BJ (cell line): Measurements from ENCODE around the gene HMCN2. TPM values are rescaled to one million over a fixed set of nuclear protein-coding genes. Genes with fewer than 3 reads are reported as not detected.

Experiments
- CTCF ChIA-PET: fragments of 350-600 bp; formaldehyde crosslinking; extraction: SDS; loops from one replicate; lab custom pipeline; 2021; ENCODE audit warnings: antibody characterized with exemption, inconsistent platforms; lab: Yijun Ruan, JAX
- POLR2A ChIA-PET: fragments of 300-600 bp; sonication (Branson Sonifier 250); formaldehyde crosslinking; extraction: SDS; loops from one replicate; lab custom pipeline; 2021; ENCODE audit warnings: antibody characterized with exemption; lab: Charles Lee
- DNase-seq: peaks from one replicate; pipeline ENCODE4 v3.0.0-alpha.2; 2011; ENCODE audit warnings: low read depth
- H3K27me3 ChIP-seq: 2 replicates; pipeline ENCODE4 v1.6.0; 2011; ENCODE audit warnings: low read length; ENCODE audit not compliant: control insufficient read depth, insufficient read depth
- H3K36me3 ChIP-seq: 2 replicates; pipeline ENCODE4 v1.5.1; 2011; ENCODE audit warnings: low read length; ENCODE audit not compliant: control insufficient read depth, insufficient read depth
- H3K4me3 ChIP-seq: 2 replicates; pipeline ENCODE4 v1.5.1; 2011; ENCODE audit warnings: low read depth, mild to moderate bottlenecking, control low read depth, low read length
- polyA plus RNA-seq: library from polyadenylated mRNA; depleted of rRNA; stranded (reverse); fragments of >200 nt; gene quantifications from 2 replicates; pipeline ENCODE4 v1.2.3, GENCODE V29; 2011
- TF ChIP-seq, protein P1 (sequence below): IDR thresholded peaks from 2 replicates; pipeline ENCODE4 v1.5.1; 2011; ENCODE audit warnings: low read depth, mild to moderate bottlenecking, control low read depth, inconsistent platforms, low read length, moderate library complexity; ENCODE audit not compliant: insufficient read depth

Gene HMCN2
- polyA plus RNA-seq, 1 experiment = not detected

DNA sequence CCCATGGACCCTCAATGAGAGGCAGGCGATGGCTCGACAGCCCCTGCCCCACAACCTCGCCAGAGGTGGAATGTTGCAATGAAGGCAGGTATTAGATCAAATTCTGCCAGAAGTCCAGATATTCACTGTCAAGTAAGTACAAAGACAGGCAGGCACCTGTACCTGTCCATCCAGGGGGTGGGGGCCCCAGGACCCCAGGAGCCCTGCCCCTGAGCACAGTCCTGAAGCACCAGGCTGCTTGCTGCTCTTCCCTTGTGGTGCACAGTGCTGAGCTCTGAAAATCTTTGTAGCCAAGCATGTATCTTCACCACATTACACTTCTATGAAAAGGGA is 26.2 kb upstream of the HMCN2 start:
- DNase-seq = no peak
- POLR2A ChIA-PET = no interaction called here
- H3K27me3 ChIP-seq = no peaks in the 10 kb centered on the region
- TF ChIP-seq, protein P1, sequence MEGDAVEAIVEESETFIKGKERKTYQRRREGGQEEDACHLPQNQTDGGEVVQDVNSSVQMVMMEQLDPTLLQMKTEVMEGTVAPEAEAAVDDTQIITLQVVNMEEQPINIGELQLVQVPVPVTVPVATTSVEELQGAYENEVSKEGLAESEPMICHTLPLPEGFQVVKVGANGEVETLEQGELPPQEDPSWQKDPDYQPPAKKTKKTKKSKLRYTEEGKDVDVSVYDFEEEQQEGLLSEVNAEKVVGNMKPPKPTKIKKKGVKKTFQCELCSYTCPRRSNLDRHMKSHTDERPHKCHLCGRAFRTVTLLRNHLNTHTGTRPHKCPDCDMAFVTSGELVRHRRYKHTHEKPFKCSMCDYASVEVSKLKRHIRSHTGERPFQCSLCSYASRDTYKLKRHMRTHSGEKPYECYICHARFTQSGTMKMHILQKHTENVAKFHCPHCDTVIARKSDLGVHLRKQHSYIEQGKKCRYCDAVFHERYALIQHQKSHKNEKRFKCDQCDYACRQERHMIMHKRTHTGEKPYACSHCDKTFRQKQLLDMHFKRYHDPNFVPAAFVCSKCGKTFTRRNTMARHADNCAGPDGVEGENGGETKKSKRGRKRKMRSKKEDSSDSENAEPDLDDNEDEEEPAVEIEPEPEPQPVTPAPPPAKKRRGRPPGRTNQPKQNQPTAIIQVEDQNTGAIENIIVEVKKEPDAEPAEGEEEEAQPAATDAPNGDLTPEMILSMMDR = no peak
- peaks cover 7% of the 10 kb centered on the region for H3K36me3 ChIP-seq
- H3K4me3 ChIP-seq = no peak overlapping the region
- CTCF ChIA-PET = interaction anchor here (0.5 to 4.7 kb wide), 4 partner anchors 9 to 132 kb away, joined by 3 to 51 read pairs (median 12); no protein-coding TSS in a partner anchor

DNA sequence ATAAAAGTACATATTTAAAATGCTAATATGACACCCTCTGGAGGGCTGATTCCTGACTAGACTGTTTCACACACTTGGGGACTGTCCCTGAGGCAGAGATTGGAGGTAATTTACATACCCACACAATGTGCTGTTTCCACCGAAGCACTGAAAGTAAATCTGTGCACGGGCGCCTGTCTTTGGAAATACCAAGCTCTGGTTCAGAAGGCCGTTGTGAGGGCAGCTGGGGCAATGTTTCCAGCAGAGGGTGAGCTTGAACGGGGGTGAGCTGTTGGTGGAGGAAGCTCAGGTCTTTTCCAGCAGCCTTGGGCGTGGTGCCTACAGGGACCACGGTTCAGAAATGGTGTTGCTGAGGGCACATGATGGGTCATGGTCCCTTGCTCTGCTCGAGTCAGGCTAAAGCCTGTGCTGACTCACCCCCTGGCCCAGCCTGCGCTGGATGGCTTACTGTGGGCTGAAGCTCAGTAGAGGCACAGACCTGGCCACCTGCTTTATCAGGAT is 25.8 kb upstream of the HMCN2 start:
- H3K36me3 ChIP-seq = peaks cover 7% of the 10 kb centered on the region
- ChIA-PET POLR2A (no interaction called here), CTCF (interaction anchor here (0.7 to 3.0 kb wide), 4 partner anchors 9 to 132 kb away, joined by 3 to 22 read pairs (median 8); no protein-coding TSS in a partner anchor)
- no peak for DNase-seq
- H3K4me3 ChIP-seq = no peak overlapping the region
- TF ChIP-seq, protein P1 = no peak
- no peaks in the 10 kb centered on the region for H3K27me3 ChIP-seq

DNA sequence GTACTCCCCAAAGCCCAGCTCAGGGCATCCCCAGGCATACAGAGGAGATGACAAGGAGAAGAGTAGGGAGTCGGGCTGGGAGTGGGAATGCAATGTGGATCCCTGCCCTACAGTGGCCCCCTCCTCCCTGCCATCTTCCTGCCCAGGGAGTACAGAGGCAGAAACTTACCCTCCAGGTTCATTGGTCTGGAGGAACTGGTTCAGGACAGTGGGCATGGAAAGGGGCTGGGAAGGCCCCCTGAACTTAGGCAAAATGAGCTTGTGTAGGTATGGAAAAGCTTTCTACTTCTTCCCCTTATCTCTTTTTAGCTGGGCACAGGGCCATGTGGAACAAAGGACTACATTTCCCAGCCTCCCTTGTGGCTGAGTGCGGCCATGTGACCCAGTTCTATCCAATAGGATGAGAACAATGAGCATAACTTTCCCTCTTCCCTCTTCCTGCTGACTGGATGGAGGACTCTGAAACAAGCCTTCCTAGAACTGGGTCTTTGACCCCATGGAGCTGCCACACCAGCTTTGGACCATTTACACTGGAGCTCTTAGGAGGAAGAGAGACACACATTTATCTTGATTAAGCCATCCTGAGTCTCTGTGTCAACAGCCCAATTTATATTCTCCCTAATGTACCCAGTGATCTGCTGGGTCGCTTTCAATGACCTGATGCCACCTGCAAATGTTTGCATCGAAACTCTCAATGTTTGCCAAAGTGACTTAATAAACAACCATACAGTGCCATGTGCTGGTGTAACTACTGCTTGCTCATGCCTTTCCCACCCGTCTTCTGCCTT is 25.0 kb upstream of the HMCN2 start:
- POLR2A ChIA-PET = no interaction called here
- TF ChIP-seq, protein P1 = no peak
- CTCF ChIA-PET = interaction anchor here (0.6 to 4.1 kb wide), 7 partner anchors 10 to 133 kb away, joined by 3 to 37 read pairs (median 4); no protein-coding TSS in a partner anchor
- no peak for DNase-seq
- Histone ChIP-seq H3K4me3 (no peak overlapping the region), H3K36me3 (peaks cover 2% of the 10 kb centered on the region), H3K27me3 (no peaks in the 10 kb centered on the region; the same call in 1 of the 2 replicates)

DNA sequence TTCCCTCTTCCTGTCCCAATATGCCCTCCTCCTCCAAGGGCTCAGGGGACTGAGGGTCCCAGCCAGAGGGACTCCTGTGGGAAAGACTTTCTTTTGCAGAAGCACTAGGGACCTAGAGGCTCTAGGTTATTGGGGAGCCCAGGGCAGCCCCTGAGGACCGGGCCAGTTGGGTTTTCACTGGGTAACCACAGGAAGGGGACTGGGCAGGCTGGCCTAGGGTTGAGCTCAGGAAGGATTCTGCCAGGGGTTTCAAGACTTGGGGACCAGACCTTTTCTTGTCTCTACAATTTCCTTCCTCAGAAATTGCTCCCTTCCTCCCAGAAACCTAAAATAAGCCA is 24.4 kb upstream of the HMCN2 start:
- Histone ChIP-seq H3K4me3 (no peak overlapping the region), H3K36me3 (peaks cover 2% of the 10 kb centered on the region), H3K27me3 (no peaks in the 10 kb centered on the region; the same call in 1 of the 2 replicates)
- TF ChIP-seq, protein P1 = no peak
- CTCF ChIA-PET = interaction anchor here (0.6 to 4.1 kb wide), 6 partner anchors 13 to 134 kb away, joined by 3 to 37 read pairs (median 10); no protein-coding TSS in a partner anchor
- POLR2A ChIA-PET = no interaction called here
- DNase-seq = no peak

DNA sequence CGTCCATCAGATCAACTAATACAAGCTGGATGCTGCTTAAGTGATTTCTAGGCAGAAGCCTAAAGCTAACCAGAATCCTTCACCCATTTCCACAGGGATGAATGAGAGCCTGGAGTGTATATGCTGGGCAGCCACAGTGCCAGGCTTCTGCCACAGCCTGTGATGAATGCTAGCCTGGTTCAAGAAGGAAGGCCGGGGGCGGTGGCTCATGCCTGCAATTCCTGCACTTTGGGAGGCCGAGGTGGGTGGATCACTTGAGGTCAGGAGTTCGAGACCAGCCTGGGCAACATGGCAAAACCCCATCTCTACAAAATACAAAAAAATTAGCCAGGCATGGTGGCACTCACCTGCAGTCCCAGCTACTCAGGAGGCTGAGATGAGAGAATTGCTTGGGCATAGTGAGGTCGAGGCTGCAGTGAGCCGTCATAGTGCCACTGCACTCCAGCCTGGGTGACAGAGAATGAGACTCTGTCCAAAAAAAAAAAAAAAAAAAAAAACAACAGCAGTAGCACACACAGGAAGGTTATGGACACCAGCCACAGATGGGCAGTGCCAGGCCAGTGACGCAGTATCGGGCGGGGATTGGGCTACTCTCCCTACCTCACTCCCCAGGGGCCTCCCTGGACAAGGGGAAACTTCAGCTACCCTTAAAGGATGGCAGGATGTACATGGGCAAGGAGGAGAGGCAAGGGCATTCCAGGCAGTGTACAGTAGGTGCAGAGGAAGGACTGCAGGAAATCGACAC is 23.1 kb upstream of the HMCN2 start:
- Histone ChIP-seq H3K36me3 (no peaks in the 10 kb centered on the region; the same call in 1 of the 2 replicates), H3K27me3 (no peaks in the 10 kb centered on the region; the same call in 1 of the 2 replicates), H3K4me3 (no peak overlapping the region)
- ChIA-PET POLR2A (no interaction called here), CTCF (interaction anchor here (0.7 to 4.1 kb wide), 25 partner anchors 11 to 442 kb away, joined by 3 to 37 read pairs (median 4); no protein-coding TSS in a partner anchor)
- TF ChIP-seq, protein P1 = no peak
- no peak for DNase-seq
